ENCODE data around the gene CR1.

- TF ChIP-seq CTCF (IDR thresholded peaks at IDR 0.05; ENCODE audit: borderline replicate concordance, extremely low read depth, low read length, poor library complexity, severe bottlenecking) (no peak), EZH2 (IDR thresholded peaks at IDR 0.05; ENCODE audit: borderline replicate concordance, low read depth, low read length, severe bottlenecking) (no peak)
Measured at GRCh38 chr1:207458414-207458813, 37.5 kb upstream of the CR1 start.
